A549 (cell line): ENCODE results near the gene GGPS1. TPM values are rescaled to one million over a fixed set of nuclear protein-coding genes. Genes with fewer than 3 reads are reported as not detected.

Source experiments
- ATAC-seq, 2 experiments: fragments of 200-7000 bp in 1 of 2; fragments of >200 bp in 1 of 2; cut with Nextera tagmentation in 1 of 2; cut with Tn5 transposase in 1 of 2; 3 replicates each; pipeline versions ENCODE4 v1.8.0 to v1.9.1; 2018 to 2020; ENCODE audit warnings: mild to moderate bottlenecking in 1 of 2, moderate library complexity in 1 of 2
- CTCF ChIA-PET: fragments of 300-600 bp; sonication (Branson Sonifier 250); formaldehyde crosslinking; extraction: SDS; loops from one replicate; lab custom pipeline; 2021; ENCODE audit warnings: antibody characterized with exemption, inconsistent platforms; lab: Yijun Ruan, JAX
- POLR2A ChIA-PET: fragments of 350-600 bp; formaldehyde crosslinking; extraction: SDS; loops from one replicate; lab custom pipeline; 2021; ENCODE audit warnings: antibody characterized with exemption, inconsistent platforms; lab: Yijun Ruan, JAX
- DNase-seq, 2 experiments: peaks; one replicate each; pipeline versions ENCODE4 v3.0.0 to v3.0.0-alpha.2; 2011 to 2016; ENCODE audit warnings: low read depth in 1 of 2, low spot score in 1 of 2
- FAIRE-seq: peaks from 2 replicates; lab custom pipeline; 2011; peaks lifted over from hg19 to GRCh38; lab: Jason Lieb, UNC
- H3K27ac ChIP-seq, 2 experiments: fragments of >200 bp; sonication (Bioruptor Twin); formaldehyde crosslinking; 3 replicates each; pipeline ENCODE4 v1.5.1; 2016 to 2017
- H3K4me1 ChIP-seq: fragments of >200 bp; sonication (Bioruptor Twin); formaldehyde crosslinking; 3 replicates; pipeline ENCODE4 v1.6.1; 2016
- H3K4me2 ChIP-seq: fragments of >200 bp; sonication (Bioruptor Twin); formaldehyde crosslinking; 3 replicates; pipeline ENCODE4 v1.6.1; 2016
- H3K4me3 ChIP-seq: fragments of >200 bp; sonication (Bioruptor Twin); formaldehyde crosslinking; 3 replicates; pipeline ENCODE4 v1.5.1; 2016
- H3K9me3 ChIP-seq: fragments of >200 bp; sonication (Bioruptor Twin); formaldehyde crosslinking; 3 replicates; pipeline ENCODE4 v1.6.1; 2016
- BCL3 ChIP-seq: fragments of >200 bp; sonication (Bioruptor Twin); formaldehyde crosslinking; IDR thresholded peaks from 3 replicates; pipeline ENCODE4 v1.6.1; 2016
- CBX2 ChIP-seq: fragments of 200-600 bp; sonication (generic); IDR thresholded peaks from 2 replicates; pipeline ENCODE4 v1.6.1; 2016; ENCODE audit warnings: low read depth, mild to moderate bottlenecking, borderline replicate concordance
- CEBPB ChIP-seq, 2 experiments: fragments of >200 bp in 1 of 2; sonication (Bioruptor Twin) in 1 of 2; formaldehyde crosslinking in 1 of 2; IDR thresholded peaks; 2 replicates each; pipeline ENCODE4 v1.6.1; 2012 to 2016
- EHMT2 ChIP-seq: fragments of 200-600 bp; sonication (generic); IDR thresholded peaks from 2 replicates; pipeline ENCODE4 v1.6.1; 2016; ENCODE audit warnings: antibody characterized with exemption, low read depth, mild to moderate bottlenecking, moderate library complexity
- ESRRA ChIP-seq: fragments of 150-350 bp; IDR thresholded peaks from 2 replicates; pipeline ENCODE4 v1.6.1; 2014; ENCODE audit warnings: mild to moderate bottlenecking, low read length, borderline replicate concordance
- FOSB ChIP-seq: fragments of 250-450 bp; sonication (Bioruptor Pico); IDR thresholded peaks from 2 replicates; pipeline ENCODE4 v1.5.0; 2020; ENCODE audit warnings: mild to moderate bottlenecking, moderate library complexity
- FOSL2 ChIP-seq, 2 experiments: fragments of 450-650 bp in 1 of 2; fragments of >200 bp in 1 of 2; sonication (Bioruptor Twin) in 1 of 2; formaldehyde crosslinking; IDR thresholded peaks; 2 replicates each; pipeline versions ENCODE4 v1.5.0 to v1.6.1; 2016 to 2020; ENCODE audit warnings: mild to moderate bottlenecking in 1 of 2, moderate library complexity in 1 of 2
- FOXS1 ChIP-seq: fragments of 250-450 bp; sonication (Bioruptor Pico); IDR thresholded peaks from 2 replicates; pipeline ENCODE4 v1.5.0; 2020; ENCODE audit warnings: mild to moderate bottlenecking, moderate library complexity
- GATA3 ChIP-seq: IDR thresholded peaks from 2 replicates; pipeline ENCODE4 v1.6.1; 2012; ENCODE audit warnings: borderline replicate concordance
- HEYL ChIP-seq: fragments of 250-450 bp; sonication (Bioruptor Pico); IDR thresholded peaks from 2 replicates; pipeline ENCODE4 v1.8.0; 2021; ENCODE audit warnings: mild to moderate bottlenecking, moderate library complexity
- HMGXB4 ChIP-seq: fragments of 250-450 bp; sonication (Bioruptor Pico); IDR thresholded peaks from 2 replicates; pipeline ENCODE4 v1.5.0; 2021; ENCODE audit warnings: mild to moderate bottlenecking, moderate library complexity, borderline replicate concordance
- HOXA7 ChIP-seq: fragments of 250-450 bp; sonication (Bioruptor Pico); IDR thresholded peaks from 2 replicates; pipeline ENCODE4 v1.5.0; 2020; ENCODE audit warnings: mild to moderate bottlenecking, moderate library complexity
- JUN ChIP-seq, 2 experiments: fragments of >200 bp; sonication (Bioruptor Twin); formaldehyde crosslinking; IDR thresholded peaks; 2 replicates in 1 of 2; 3 replicates in 1 of 2; pipeline ENCODE4 v1.6.1; 2016 to 2017
- JUNB ChIP-seq: fragments of >200 bp; sonication (Bioruptor Twin); formaldehyde crosslinking; IDR thresholded peaks from 2 replicates; pipeline ENCODE4 v1.6.1; 2016
- KDM5A ChIP-seq: fragments of 200-600 bp; sonication (generic); IDR thresholded peaks from 2 replicates; pipeline ENCODE4 v1.6.1; 2016; ENCODE audit warnings: antibody characterized with exemption, mild to moderate bottlenecking
- MYC ChIP-seq: IDR thresholded peaks from 2 replicates; pipeline ENCODE4 v1.6.1; 2012; ENCODE audit warnings: mild to moderate bottlenecking, inconsistent platforms, low read length, improper control_type of control experiment, borderline replicate concordance
- NPAS2 ChIP-seq: fragments of 250-450 bp; sonication (Bioruptor Pico); IDR thresholded peaks from 2 replicates; pipeline ENCODE4 v1.8.0; 2022; ENCODE audit warnings: mild to moderate bottlenecking, moderate library complexity, borderline replicate concordance
- NR3C1 ChIP-seq: fragments of >200 bp; sonication (Bioruptor Twin); formaldehyde crosslinking; IDR thresholded peaks from 3 replicates; pipeline ENCODE4 v1.6.1; 2017
- POLR2A ChIP-seq: IDR thresholded peaks from 2 replicates; pipeline ENCODE4 v1.6.1; 2012; ENCODE audit warnings: mild to moderate bottlenecking, low read length
- RCOR1 ChIP-seq: fragments of 150-350 bp; IDR thresholded peaks from 2 replicates; pipeline ENCODE4 v1.6.1; 2014; ENCODE audit warnings: antibody characterized with exemption, low read length, low read depth
- SREBF2 ChIP-seq: fragments of 450-650 bp; IDR thresholded peaks from 2 replicates; pipeline ENCODE4 v1.6.1; 2014; ENCODE audit warnings: mild to moderate bottlenecking, moderate library complexity
- TP53 ChIP-seq: fragments of 250-450 bp; sonication (Bioruptor Pico); IDR thresholded peaks from 2 replicates; pipeline ENCODE4 v1.5.0; 2021; ENCODE audit warnings: mild to moderate bottlenecking, moderate library complexity
- USF2 ChIP-seq: fragments of 450-650 bp; IDR thresholded peaks from 2 replicates; pipeline ENCODE4 v1.6.1; 2014; ENCODE audit warnings: antibody characterized with exemption
- ZC3H11A ChIP-seq: fragments of 450-650 bp; IDR thresholded peaks from 2 replicates; pipeline ENCODE4 v1.6.1; 2014; ENCODE audit warnings: antibody characterized with exemption, mild to moderate bottlenecking
- ZNF302 ChIP-seq: fragments of 250-450 bp; sonication (Bioruptor Pico); IDR thresholded peaks from 2 replicates; pipeline ENCODE4 v1.9.0; 2021; ENCODE audit warnings: inconsistent platforms, mild to moderate bottlenecking, moderate library complexity
- WGBS: methylation state at CpG from one replicate; pipeline ENCODE4 v1.1.6; 2017; ENCODE audit errors: missing lambda C conversion rate; 5-methylcytosine and 5-hydroxymethylcytosine counted together
- polyA minus RNA-seq: library from RNA; depleted of rRNA, polyadenylated mRNA; stranded (reverse); fragments of >200 nt; gene quantifications from 2 replicates; pipeline ENCODE4 v1.2.3, GENCODE V29; 2011; rRNA and poly(A)+ RNA removed
- polyA plus RNA-seq, 4 experiments: library from polyadenylated mRNA; depleted of rRNA in 3 of 4; stranded (reverse); fragments of >200 nt; fragmentation: RNase III in 1 of 4; extraction: RNeasy Plus Mini Kit Qiagen cat#74134 plus additional on column Dnase treatment in 1 of 4; gene quantifications; 2 replicates in 3 of 4; 3 replicates in 1 of 4; pipeline ENCODE4 v1.2.3, GENCODE V29; 2011 to 2017
- TF ChIP-seq, protein P1 (sequence below): IDR thresholded peaks from 2 replicates; pipeline ENCODE4 v1.6.1; 2012
- TF ChIP-seq, protein P2 (sequence below): fragments of 150-350 bp; IDR thresholded peaks from 2 replicates; pipeline ENCODE4 v1.6.1; 2014; ENCODE audit warnings: low read depth, mild to moderate bottlenecking, low read length
- TF ChIP-seq, protein P3 (sequence below): IDR thresholded peaks from 2 replicates; pipeline ENCODE4 v1.6.1; 2012; ENCODE audit warnings: low read depth, borderline replicate concordance
- TF ChIP-seq, protein P4 (sequence below): fragments of 250-450 bp; sonication (Bioruptor Pico); IDR thresholded peaks from 2 replicates; pipeline ENCODE4 v1.5.0; 2020; ENCODE audit warnings: low read depth, mild to moderate bottlenecking, moderate library complexity
- TF ChIP-seq, protein P5 (sequence below): fragments of >200 bp; sonication (Bioruptor Twin); formaldehyde crosslinking; IDR thresholded peaks from 3 replicates; pipeline ENCODE4 v1.5.1; 2016

Gene GGPS1
- polyA plus RNA-seq (2011; rRNA removed) (57.7 and 58.5 TPM in 2 replicates), polyA plus RNA-seq (2017; fragmentation: RNase III; extraction: RNeasy Plus Mini Kit Qiagen cat#74134 plus additional on column Dnase treatment) (27.3 to 33.4 TPM (median 27.5 TPM) in 3 replicates), polyA minus RNA-seq (20.1 and 22.4 TPM in 2 replicates)
- polyA plus RNA-seq (2012; cell fraction: cytosol; rRNA removed) = 9.7 and 10.7 TPM in 2 replicates
- 2.2 and 4.9 TPM in 2 replicates for polyA plus RNA-seq (2012; cell fraction: nucleus; rRNA removed)

- 2% methylated on average over 41 of the region's 54 CpGs for WGBS
- CTCF ChIA-PET = interaction anchor here (1.0 to 6.7 kb wide), 2 partner anchors 32 to 88 kb away, joined by 3 to 37 read pairs; no protein-coding TSS in a partner anchor
- no peak for TF ChIP-seq ESRRA
- no peak for TF ChIP-seq HOXA7 (CRISPR knock-in tag)
- TF ChIP-seq FOSB = no peak
- TF ChIP-seq SREBF2 = no peak
- TF ChIP-seq JUNB = no peak
- peak; percentile 92 to 95 for TF ChIP-seq JUN (IDR thresholded peaks at IDR 0.05)
- TF ChIP-seq, protein P1, sequence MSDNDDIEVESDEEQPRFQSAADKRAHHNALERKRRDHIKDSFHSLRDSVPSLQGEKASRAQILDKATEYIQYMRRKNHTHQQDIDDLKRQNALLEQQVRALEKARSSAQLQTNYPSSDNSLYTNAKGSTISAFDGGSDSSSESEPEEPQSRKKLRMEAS = peak; percentile 39; the same call in 1 of the 2 replicates
- TF ChIP-seq, protein P2, sequence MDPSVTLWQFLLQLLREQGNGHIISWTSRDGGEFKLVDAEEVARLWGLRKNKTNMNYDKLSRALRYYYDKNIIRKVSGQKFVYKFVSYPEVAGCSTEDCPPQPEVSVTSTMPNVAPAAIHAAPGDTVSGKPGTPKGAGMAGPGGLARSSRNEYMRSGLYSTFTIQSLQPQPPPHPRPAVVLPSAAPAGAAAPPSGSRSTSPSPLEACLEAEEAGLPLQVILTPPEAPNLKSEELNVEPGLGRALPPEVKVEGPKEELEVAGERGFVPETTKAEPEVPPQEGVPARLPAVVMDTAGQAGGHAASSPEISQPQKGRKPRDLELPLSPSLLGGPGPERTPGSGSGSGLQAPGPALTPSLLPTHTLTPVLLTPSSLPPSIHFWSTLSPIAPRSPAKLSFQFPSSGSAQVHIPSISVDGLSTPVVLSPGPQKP = no peak
- TF ChIP-seq, protein P3, sequence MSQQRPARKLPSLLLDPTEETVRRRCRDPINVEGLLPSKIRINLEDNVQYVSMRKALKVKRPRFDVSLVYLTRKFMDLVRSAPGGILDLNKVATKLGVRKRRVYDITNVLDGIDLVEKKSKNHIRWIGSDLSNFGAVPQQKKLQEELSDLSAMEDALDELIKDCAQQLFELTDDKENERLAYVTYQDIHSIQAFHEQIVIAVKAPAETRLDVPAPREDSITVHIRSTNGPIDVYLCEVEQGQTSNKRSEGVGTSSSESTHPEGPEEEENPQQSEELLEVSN = no peak
- no peak for TF ChIP-seq HMGXB4 (CRISPR knock-in tag)
- peak; percentile 81; the same call in 1 of the 3 replicates for TF ChIP-seq BCL3
- no peak for TF ChIP-seq MYC
- peak; percentile 78 for TF ChIP-seq POLR2A
- no peak for TF ChIP-seq ZC3H11A
- TF ChIP-seq, protein P4, sequence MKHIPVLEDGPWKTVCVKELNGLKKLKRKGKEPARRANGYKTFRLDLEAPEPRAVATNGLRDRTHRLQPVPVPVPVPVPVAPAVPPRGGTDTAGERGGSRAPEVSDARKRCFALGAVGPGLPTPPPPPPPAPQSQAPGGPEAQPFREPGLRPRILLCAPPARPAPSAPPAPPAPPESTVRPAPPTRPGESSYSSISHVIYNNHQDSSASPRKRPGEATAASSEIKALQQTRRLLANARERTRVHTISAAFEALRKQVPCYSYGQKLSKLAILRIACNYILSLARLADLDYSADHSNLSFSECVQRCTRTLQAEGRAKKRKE (CRISPR knock-in tag) = no peak
- TF ChIP-seq RCOR1 = no peak
- no peak for TF ChIP-seq NR3C1
- no peak for TF ChIP-seq TP53 (CRISPR knock-in tag)
- no peak for TF ChIP-seq FOXS1 (CRISPR knock-in tag)
- no peak for TF ChIP-seq FOSL2 (IDR thresholded peaks at IDR 0.05)
- TF ChIP-seq FOSL2 (CRISPR knock-in tag; IDR thresholded peaks at IDR 0.05) = 0 out of 2 replicates have a peak, but pooled peaks have one; percentile 5
- TF ChIP-seq KDM5A = peak; percentile 26; the same call in 1 of the 2 replicates
- no peak for TF ChIP-seq NPAS2 (CRISPR knock-in tag)
- no peak for TF ChIP-seq CBX2
- TF ChIP-seq CEBPB (IDR thresholded peaks at IDR 0.05) = no peak
- TF ChIP-seq HEYL (CRISPR knock-in tag) = no peak
- TF ChIP-seq, protein P5, sequence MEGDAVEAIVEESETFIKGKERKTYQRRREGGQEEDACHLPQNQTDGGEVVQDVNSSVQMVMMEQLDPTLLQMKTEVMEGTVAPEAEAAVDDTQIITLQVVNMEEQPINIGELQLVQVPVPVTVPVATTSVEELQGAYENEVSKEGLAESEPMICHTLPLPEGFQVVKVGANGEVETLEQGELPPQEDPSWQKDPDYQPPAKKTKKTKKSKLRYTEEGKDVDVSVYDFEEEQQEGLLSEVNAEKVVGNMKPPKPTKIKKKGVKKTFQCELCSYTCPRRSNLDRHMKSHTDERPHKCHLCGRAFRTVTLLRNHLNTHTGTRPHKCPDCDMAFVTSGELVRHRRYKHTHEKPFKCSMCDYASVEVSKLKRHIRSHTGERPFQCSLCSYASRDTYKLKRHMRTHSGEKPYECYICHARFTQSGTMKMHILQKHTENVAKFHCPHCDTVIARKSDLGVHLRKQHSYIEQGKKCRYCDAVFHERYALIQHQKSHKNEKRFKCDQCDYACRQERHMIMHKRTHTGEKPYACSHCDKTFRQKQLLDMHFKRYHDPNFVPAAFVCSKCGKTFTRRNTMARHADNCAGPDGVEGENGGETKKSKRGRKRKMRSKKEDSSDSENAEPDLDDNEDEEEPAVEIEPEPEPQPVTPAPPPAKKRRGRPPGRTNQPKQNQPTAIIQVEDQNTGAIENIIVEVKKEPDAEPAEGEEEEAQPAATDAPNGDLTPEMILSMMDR = 0 out of 3 replicates have a peak, but pooled peaks have one; percentile 12
- TF ChIP-seq EHMT2 = no peak
- no peak for TF ChIP-seq USF2
- TF ChIP-seq ZNF302 (CRISPR knock-in tag) = no peak
- TF ChIP-seq GATA3 = no peak
These were observed at the start of gene GGPS1 for GRCh38 chr1:235328271-235329138. GGPS1 (plus strand) TSS chr1:235328570; CDS start chr1:235335265, 6,695 bp downstream.

More at GRCh38 chr1:235328271-235329138, at the start of gene GGPS1:
- FAIRE-seq = no peak
- peak within 1 kb of the TSS; percentile 96 for H3K4me3 ChIP-seq
- peak within 1 kb of the TSS; percentile 88 to 94 for H3K27ac ChIP-seq
- POLR2A ChIA-PET = interaction anchor here (0.6 to 2.2 kb wide), 19 partner anchors 9 to 722 kb away, joined by 3 to 14 read pairs (median 4); partner anchors contain the start of genes RBM34 and TBCE
- ATAC-seq = peak; percentile 85 to 93
- DNase-seq = peak; percentile 94 to 100
- H3K4me2 ChIP-seq = peak within 1 kb of the TSS; percentile 91
- no peaks in the 10 kb centered on the region for H3K9me3 ChIP-seq
- H3K4me1 ChIP-seq = peaks cover 48% of the 10 kb centered on the region
